ENCODE data around the gene DLD. TPM values are rescaled to one million over a fixed set of nuclear protein-coding genes. Genes with fewer than 3 reads are reported as not detected.

DLD gene
- total and polyA plus RNA-seq, 2 of the 13 experiments (the other 11 are each of a cell fraction or from before 2014, with no cell fraction given), result 56.8 to 95.2 TPM

DNA sequence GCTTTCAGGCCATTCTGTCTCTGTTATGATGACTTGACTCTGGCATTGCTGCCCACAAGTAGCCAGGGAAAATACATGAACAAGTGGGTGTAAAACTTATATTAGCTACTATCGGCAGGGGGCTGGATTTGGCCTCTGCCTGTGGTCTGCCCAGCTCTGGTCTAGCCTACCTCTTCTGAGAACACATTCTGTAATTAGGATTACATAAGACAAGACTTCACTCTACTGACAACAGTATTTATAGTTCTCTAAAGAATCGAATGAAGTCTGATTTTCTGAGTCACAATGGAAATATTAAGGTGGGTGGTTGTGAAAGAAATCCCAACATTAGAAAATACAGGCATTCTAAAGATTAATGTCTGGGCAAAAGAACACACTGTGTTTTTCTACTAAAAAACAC lies 55.5 kb downstream of the DLD start:
- POLR2A ChIA-PET, result no interaction called here
- in situ Hi-C loops (cut with HindIII; ENCODE audit: extremely low pct_ligation_motif_present, low pct_unique_long_range_greater_than_20kb) (no loop called here), intact Hi-C loops (cut with micrococcal nuclease; ENCODE audit: unreplicated experiment) (no loop called here)
- Histone ChIP-seq H3K4me1 (ENCODE audit: insufficient read depth, low read length) (peaks cover 36% of the 10 kb centered on the region), H3K79me2 (ENCODE audit: insufficient read depth, low read length) (no peaks in the 10 kb centered on the region), H3K36me3 (replicated peaks in 1 of 2; ENCODE audit: control insufficient read depth in 1 of 2, insufficient read depth in 2 of 2, low read length in 2 of 2) (peaks cover 25 to 56% of the 10 kb centered on the region in 2 experiments), H3K9me3 (ENCODE audit: low read length) (no peaks in the 10 kb centered on the region), H3K9ac (ENCODE audit: insufficient read depth, low read depth, low read length) (no peak overlapping the region), H3K27me3 (ENCODE audit: control insufficient read depth in 1 of 2, insufficient read depth in 2 of 2, low read length in 2 of 2) (no peaks in the 10 kb centered on the region), H3K4me2 (ENCODE audit: low read depth, low read length) (no peak overlapping the region), H3K27ac (ENCODE audit: extremely low read length, insufficient read depth, low read length) (no peak overlapping the region), H2AFZ (ENCODE audit: low read length) (no peak overlapping the region), H3K4me3 (replicated peaks in 1 of 3; ENCODE audit: insufficient read depth in 1 of 3, low read depth in 2 of 3, low read length in 3 of 3) (no peak overlapping the region), H4K20me1 (ENCODE audit: insufficient read depth, low read length) (no peaks in the 10 kb centered on the region)
- 95% methylated on average over 2 of the region's 2 CpGs for WGBS (ENCODE audit: low lambda C conversion rate)
- CTCF ChIA-PET (ENCODE audit: low intra/inter-chr PET ratio, low total read pairs), result no interaction called here
- no peak for ATAC-seq
- no peak for FAIRE-seq
- no TSS peak for BruUV-seq (replicated peaks)
- no peak for DNase-seq (ENCODE audit: low spot score)
- TF ChIP-seq AFF4 (CRISPR knock-in tag; IDR thresholded peaks at IDR 0.05), result no peak
- no peak for TF ChIP-seq CENPT (CRISPR knock-in tag; IDR thresholded peaks at IDR 0.05; ENCODE audit: low read depth)
- no peak for TF ChIP-seq MED8 (CRISPR knock-in tag; IDR thresholded peaks at IDR 0.05; ENCODE audit: insufficient replicate concordance)
- TF ChIP-seq PCBP1 (IDR thresholded peaks at IDR 0.05; ENCODE audit: borderline replicate concordance, low read depth, low read length), result no peak
- TF ChIP-seq ZNF607 (CRISPR knock-in tag; IDR thresholded peaks at IDR 0.05; ENCODE audit: borderline replicate concordance), result no peak
- no peak for TF ChIP-seq THRA (CRISPR knock-in tag; IDR thresholded peaks at IDR 0.05; ENCODE audit: borderline replicate concordance)
- no peak for TF ChIP-seq KDM5A (IDR thresholded peaks at IDR 0.05; ENCODE audit: borderline replicate concordance, low read length)
- TF ChIP-seq HOXA3 (CRISPR knock-in tag; IDR thresholded peaks at IDR 0.05), result no peak
- TF ChIP-seq ZSCAN21 (CRISPR knock-in tag; IDR thresholded peaks at IDR 0.05; ENCODE audit: borderline replicate concordance), result no peak
- TF ChIP-seq SNRNP70 (IDR thresholded peaks at IDR 0.05; ENCODE audit: low read depth, low read length), result no peak
- no peak for TF ChIP-seq PHF21A (CRISPR knock-in tag; IDR thresholded peaks at IDR 0.05)
- no peak for TF ChIP-seq ZNF674 (CRISPR knock-in tag; IDR thresholded peaks at IDR 0.05; ENCODE audit: low read depth)
- TF ChIP-seq, protein P1, sequence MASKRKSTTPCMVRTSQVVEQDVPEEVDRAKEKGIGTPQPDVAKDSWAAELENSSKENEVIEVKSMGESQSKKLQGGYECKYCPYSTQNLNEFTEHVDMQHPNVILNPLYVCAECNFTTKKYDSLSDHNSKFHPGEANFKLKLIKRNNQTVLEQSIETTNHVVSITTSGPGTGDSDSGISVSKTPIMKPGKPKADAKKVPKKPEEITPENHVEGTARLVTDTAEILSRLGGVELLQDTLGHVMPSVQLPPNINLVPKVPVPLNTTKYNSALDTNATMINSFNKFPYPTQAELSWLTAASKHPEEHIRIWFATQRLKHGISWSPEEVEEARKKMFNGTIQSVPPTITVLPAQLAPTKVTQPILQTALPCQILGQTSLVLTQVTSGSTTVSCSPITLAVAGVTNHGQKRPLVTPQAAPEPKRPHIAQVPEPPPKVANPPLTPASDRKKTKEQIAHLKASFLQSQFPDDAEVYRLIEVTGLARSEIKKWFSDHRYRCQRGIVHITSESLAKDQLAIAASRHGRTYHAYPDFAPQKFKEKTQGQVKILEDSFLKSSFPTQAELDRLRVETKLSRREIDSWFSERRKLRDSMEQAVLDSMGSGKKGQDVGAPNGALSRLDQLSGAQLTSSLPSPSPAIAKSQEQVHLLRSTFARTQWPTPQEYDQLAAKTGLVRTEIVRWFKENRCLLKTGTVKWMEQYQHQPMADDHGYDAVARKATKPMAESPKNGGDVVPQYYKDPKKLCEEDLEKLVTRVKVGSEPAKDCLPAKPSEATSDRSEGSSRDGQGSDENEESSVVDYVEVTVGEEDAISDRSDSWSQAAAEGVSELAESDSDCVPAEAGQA (IDR thresholded peaks at IDR 0.05; ENCODE audit: low read depth), result no peak
- TF ChIP-seq, protein P1 (CRISPR knock-in tag; IDR thresholded peaks at IDR 0.05; ENCODE audit: borderline replicate concordance), result no peak

Data from HepG2 (cell line).